Caco-2 (cell line): ENCODE measurements around the gene CAPSL. TPM values are rescaled to one million over a fixed set of nuclear protein-coding genes. Genes with fewer than 3 reads are reported as not detected.

Experiments used
- BruUV-seq: library from RNA; stranded (reverse); fragments of 400-500 nt; replicated peaks from 2 replicates; lab custom pipeline; 2021; lab: Mats Ljungman, UMichigan
- CTCF ChIA-PET: fragments of 300-600 bp; sonication (Branson Sonifier 250); formaldehyde crosslinking; loops from one replicate; lab custom pipeline; 2022; ENCODE audit warnings: antibody characterized with exemption; lab: Charles Lee
- POLR2A ChIA-PET: fragments of 300-600 bp; sonication (Branson Sonifier 250); formaldehyde crosslinking; loops from one replicate; lab custom pipeline; 2022; ENCODE audit warnings: antibody characterized with exemption; lab: Charles Lee
- DNase-seq, 2 experiments: peaks; one replicate each; pipeline versions ENCODE4 v3.0.0 to v3.0.0-alpha.2; 2020 to 2022
- H3K27me3 ChIP-seq: replicated peaks from 2 replicates; pipeline ENCODE4 v1.6.0; 2011; ENCODE audit warnings: low read length; ENCODE audit not compliant: control insufficient read depth, insufficient read depth
- H3K36me3 ChIP-seq: 2 replicates; pipeline ENCODE4 v1.5.1; 2011; ENCODE audit warnings: low read length; ENCODE audit not compliant: control insufficient read depth, insufficient read depth
- H3K4me1 ChIP-seq: fragments of 250-450 bp; sonication (Bioruptor Pico); 2 replicates; pipeline ENCODE4 v1.5.1; 2020; ENCODE audit warnings: mild to moderate bottlenecking
- H3K4me3 ChIP-seq: 2 replicates; pipeline ENCODE4 v1.5.1; 2011; ENCODE audit warnings: low read depth, mild to moderate bottlenecking, control low read depth, low read length
- H3K9me3 ChIP-seq: fragments of 250-450 bp; sonication (Bioruptor Pico); 2 replicates; pipeline ENCODE4 v1.5.1; 2020; ENCODE audit warnings: mild to moderate bottlenecking, moderate library complexity
- H3K27ac Mint-ChIP-seq: one replicate; pipeline ENCODE4 v1.8.0; 2022; ENCODE audit warnings: mixed read lengths; ENCODE audit not compliant: unreplicated experiment
- H3K27me3 Mint-ChIP-seq: one replicate; pipeline ENCODE4 v1.8.0; 2022; ENCODE audit warnings: mixed read lengths; ENCODE audit not compliant: insufficient read depth, unreplicated experiment
- H3K36me3 Mint-ChIP-seq: one replicate; pipeline ENCODE4 v1.8.0; 2022; ENCODE audit warnings: mild to moderate bottlenecking, mixed read lengths; ENCODE audit not compliant: insufficient read depth, unreplicated experiment
- H3K4me1 Mint-ChIP-seq: one replicate; pipeline ENCODE4 v1.8.0; 2022; ENCODE audit warnings: low read depth, mixed read lengths; ENCODE audit not compliant: unreplicated experiment
- H3K4me3 Mint-ChIP-seq: one replicate; pipeline ENCODE4 v1.8.0; 2022; ENCODE audit warnings: mild to moderate bottlenecking, moderate library complexity, mixed read lengths; ENCODE audit not compliant: unreplicated experiment
- H3K9me3 Mint-ChIP-seq: one replicate; pipeline ENCODE4 v1.8.0; 2022; ENCODE audit warnings: mixed read lengths; ENCODE audit not compliant: unreplicated experiment
- intact Hi-C: fragments of 100-400 bp; cut with micrococcal nuclease; formaldehyde crosslinking; loops from one replicate; pipeline ENCODE4 v1.10.0; 2022; ENCODE audit not compliant: unreplicated experiment
- total RNA-seq: library from RNA; stranded (reverse); gene quantifications from 2 replicates; pipeline ENCODE4 v1.2.3, GENCODE V29; 2022
- TF ChIP-seq, protein P1 (sequence below), 2 experiments: fragments of 200-600 bp in 1 of 2; IDR thresholded peaks; 1 replicate in 1 of 2; 2 replicates in 1 of 2; pipeline versions ENCODE4 v1.5.1 to v1.8.0; 2011 to 2022; ENCODE audit warnings: antibody characterized with exemption in 1 of 2, control low read depth in 1 of 2, inconsistent platforms in 1 of 2, low read depth in 1 of 2, low read length in 1 of 2, mild to moderate bottlenecking in 1 of 2, moderate library complexity in 1 of 2; ENCODE audit not compliant: insufficient read depth in 1 of 2, severe bottlenecking in 1 of 2, unreplicated experiment in 1 of 2

CAPSL gene
- total RNA-seq, 1 experiment from 2014 or later: not detected

DNA sequence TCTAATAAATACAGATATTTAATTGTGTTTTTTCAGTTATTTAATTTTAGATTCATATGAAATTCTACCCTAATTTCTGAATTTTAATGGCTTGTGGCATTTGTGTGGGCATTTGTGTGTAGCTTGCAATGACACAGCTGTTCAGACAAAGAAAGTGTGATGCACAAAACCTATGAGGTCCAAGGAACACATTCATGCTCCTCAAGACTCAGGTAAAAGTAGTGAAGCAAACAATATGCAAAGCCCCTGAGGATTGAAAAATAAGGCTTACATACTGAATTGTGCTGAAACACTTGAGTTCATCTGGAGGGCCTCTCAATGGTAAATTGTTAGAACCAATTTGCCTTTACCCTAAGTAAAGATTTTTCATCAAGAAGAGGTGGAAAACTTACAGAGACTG, 53.6 kb downstream of the CAPSL start:
- H3K4me3 ChIP-seq: no peak overlapping the region
- ChIA-PET CTCF (no interaction called here), POLR2A (no interaction called here)
- TF ChIP-seq, protein P1, sequence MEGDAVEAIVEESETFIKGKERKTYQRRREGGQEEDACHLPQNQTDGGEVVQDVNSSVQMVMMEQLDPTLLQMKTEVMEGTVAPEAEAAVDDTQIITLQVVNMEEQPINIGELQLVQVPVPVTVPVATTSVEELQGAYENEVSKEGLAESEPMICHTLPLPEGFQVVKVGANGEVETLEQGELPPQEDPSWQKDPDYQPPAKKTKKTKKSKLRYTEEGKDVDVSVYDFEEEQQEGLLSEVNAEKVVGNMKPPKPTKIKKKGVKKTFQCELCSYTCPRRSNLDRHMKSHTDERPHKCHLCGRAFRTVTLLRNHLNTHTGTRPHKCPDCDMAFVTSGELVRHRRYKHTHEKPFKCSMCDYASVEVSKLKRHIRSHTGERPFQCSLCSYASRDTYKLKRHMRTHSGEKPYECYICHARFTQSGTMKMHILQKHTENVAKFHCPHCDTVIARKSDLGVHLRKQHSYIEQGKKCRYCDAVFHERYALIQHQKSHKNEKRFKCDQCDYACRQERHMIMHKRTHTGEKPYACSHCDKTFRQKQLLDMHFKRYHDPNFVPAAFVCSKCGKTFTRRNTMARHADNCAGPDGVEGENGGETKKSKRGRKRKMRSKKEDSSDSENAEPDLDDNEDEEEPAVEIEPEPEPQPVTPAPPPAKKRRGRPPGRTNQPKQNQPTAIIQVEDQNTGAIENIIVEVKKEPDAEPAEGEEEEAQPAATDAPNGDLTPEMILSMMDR (IDR thresholded peaks at IDR 0.05; ENCODE audit: insufficient read depth in 1 of 2, low read depth in 1 of 2, low read length in 1 of 2, severe bottlenecking in 1 of 2, unreplicated experiment in 1 of 2): no peak
- Mint-ChIP-seq H3K4me3 (no peak overlapping the region), H3K27ac (no peak overlapping the region), H3K4me1 (no peaks in the 10 kb centered on the region), H3K9me3 (no peaks in the 10 kb centered on the region), H3K27me3 (peaks cover 12% of the 10 kb centered on the region), H3K36me3 (no peaks in the 10 kb centered on the region)
- no peak for DNase-seq
- BruUV-seq: no TSS peak
- no peaks in the 10 kb centered on the region for H3K36me3 ChIP-seq
- no peaks in the 10 kb centered on the region for H3K4me1 ChIP-seq
- H3K27me3 ChIP-seq: no peaks in the 10 kb centered on the region
- intact Hi-C loops: no loop called here
- H3K9me3 ChIP-seq: no peaks in the 10 kb centered on the region

DNA sequence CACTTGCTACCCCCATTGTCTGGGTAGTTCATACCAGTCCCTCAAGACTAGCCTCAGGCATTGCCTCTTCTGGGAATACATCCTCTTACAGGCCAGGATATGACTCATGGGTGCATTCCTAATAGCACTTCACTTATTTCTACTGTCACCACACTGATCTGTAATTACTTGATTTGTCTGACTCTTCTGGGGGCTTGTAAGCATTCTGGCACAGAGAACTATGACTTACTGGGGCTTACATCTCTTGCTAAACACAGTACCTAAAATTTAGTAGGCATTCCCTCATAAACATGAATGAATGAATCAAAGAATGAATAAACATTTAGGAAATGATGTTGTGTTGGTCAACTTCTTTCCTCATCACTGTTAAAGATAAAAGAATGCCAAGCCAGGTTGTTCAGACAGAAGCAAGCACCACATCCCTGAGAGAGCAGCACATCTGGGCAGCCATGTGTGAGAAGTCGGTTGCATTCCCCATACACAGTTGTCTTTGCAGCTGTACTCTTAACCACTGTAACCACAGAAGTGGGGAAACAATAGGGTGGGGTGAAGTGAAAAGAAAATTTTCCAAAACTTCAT, 54.1 kb downstream of the CAPSL start:
- CTCF ChIA-PET: no interaction called here
- intact Hi-C loops: no loop called here
- Mint-ChIP-seq H3K4me3 (no peak overlapping the region), H3K27ac (no peak overlapping the region), H3K9me3 (no peaks in the 10 kb centered on the region), H3K27me3 (peaks cover 12% of the 10 kb centered on the region), H3K36me3 (no peaks in the 10 kb centered on the region), H3K4me1 (no peaks in the 10 kb centered on the region)
- no peaks in the 10 kb centered on the region for H3K36me3 ChIP-seq
- H3K4me1 ChIP-seq: no peaks in the 10 kb centered on the region
- no peaks in the 10 kb centered on the region for H3K27me3 ChIP-seq
- no peak overlapping the region for H3K4me3 ChIP-seq
- TF ChIP-seq, protein P1 (IDR thresholded peaks at IDR 0.05; ENCODE audit: insufficient read depth in 1 of 2, low read depth in 1 of 2, low read length in 1 of 2, severe bottlenecking in 1 of 2, unreplicated experiment in 1 of 2): no peak
- H3K9me3 ChIP-seq: no peaks in the 10 kb centered on the region
- BruUV-seq: no TSS peak
- DNase-seq: no peak
- POLR2A ChIA-PET: no interaction called here

DNA sequence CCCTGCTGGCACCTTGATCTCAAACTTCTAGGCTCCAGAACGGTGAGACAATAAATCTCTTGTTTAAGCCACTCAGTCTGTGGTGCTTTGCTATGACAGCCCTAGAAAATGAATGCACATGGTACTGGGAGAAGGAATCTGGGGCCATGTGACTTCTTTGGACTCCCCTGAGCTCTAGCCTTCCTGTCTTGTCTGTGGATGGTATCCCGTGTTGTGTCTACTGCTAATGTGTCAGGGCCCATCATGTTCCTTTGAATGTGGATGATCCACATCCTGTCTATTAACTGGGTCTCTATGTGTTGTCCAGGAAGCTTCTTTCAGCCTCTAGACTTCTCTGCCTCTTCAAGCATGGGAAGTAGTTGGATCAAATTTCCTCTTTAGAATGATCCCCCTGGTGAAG, 56.7 kb downstream of the CAPSL start:
- no peak for DNase-seq
- no peaks in the 10 kb centered on the region for H3K36me3 Mint-ChIP-seq
- H3K4me3 Mint-ChIP-seq: no peak overlapping the region
- no peaks in the 10 kb centered on the region for H3K9me3 ChIP-seq
- TF ChIP-seq, protein P1 (IDR thresholded peaks at IDR 0.05; ENCODE audit: insufficient read depth in 1 of 2, low read depth in 1 of 2, low read length in 1 of 2, severe bottlenecking in 1 of 2, unreplicated experiment in 1 of 2): no peak
- BruUV-seq: no TSS peak
- no peaks in the 10 kb centered on the region for H3K36me3 ChIP-seq
- H3K27me3 ChIP-seq: no peaks in the 10 kb centered on the region
- no peaks in the 10 kb centered on the region for H3K4me1 Mint-ChIP-seq
- no peak overlapping the region for H3K4me3 ChIP-seq
- no peak overlapping the region for H3K27ac Mint-ChIP-seq
- peaks cover 12% of the 10 kb centered on the region for H3K27me3 Mint-ChIP-seq
- H3K4me1 ChIP-seq: no peaks in the 10 kb centered on the region
- POLR2A ChIA-PET: no interaction called here
- no peaks in the 10 kb centered on the region for H3K9me3 Mint-ChIP-seq
- CTCF ChIA-PET: no interaction called here
- intact Hi-C loops: no loop called here
